ENCODE data around the gene ERVV-1.
"Not testable (repeated sequence)": the region's sequence is repeated elsewhere in the genome, so short reads cannot be mapped to it uniquely, and the experiment has no call there.

Gene ERVV-1, protein sequence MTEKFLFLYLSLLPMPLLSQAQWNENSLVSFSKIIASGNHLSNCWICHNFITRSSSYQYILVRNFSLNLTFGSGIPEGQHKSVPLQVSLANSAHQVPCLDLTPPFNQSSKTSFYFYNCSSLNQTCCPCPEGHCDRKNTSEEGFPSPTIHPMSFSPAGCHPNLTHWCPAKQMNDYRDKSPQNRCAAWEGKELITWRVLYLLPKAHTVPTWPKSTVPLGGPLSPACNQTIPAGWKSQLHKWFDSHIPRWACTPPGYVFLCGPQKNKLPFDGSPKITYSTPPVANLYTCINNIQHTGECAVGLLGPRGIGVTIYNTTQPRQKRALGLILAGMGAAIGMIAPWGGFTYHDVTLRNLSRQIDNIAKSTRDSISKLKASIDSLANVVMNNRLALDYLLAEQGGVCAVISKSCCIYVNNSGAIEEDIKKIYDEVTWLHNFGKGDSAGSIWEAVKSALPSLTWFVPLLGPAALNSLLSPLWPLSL

GRCh38 chr19:53013621-53014020 lies at the start of gene ERVV-1:
Gene ERVV-1, plus strand, starts transcription at chr19:53013921. Its CDS starts 170 bp downstream, at chr19:53014091.
- no peak for DNase-seq

GRCh38 chr19:52967772-52968171 lies 45.9 kb upstream of the ERVV-1 start:
- no peak for DNase-seq

GRCh38 chr19:52981329-52981728 lies 32.4 kb upstream of the ERVV-1 start:
- DNase-seq = no peak

DNA sequence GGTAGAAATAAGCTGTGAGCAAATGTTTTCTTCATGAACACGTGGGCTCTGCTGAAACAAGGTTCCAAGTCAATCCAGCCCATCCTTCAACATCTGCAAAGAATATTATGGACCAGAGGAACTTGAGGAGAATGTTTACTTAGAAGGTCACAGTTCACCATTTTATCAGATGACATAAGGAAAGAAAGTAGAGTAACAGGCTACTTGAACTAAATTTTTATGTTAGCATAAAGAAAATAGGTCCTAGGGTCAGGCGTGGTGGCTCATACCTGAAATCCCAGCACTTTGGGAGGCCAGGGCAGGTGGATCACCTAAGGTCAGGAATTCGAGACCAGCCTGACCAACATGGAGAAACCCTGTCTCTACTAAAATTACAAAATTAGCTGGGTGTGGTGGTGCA lies 30.6 kb upstream of the ERVV-1 start:
- DNase-seq = not testable (repeated sequence)

- DNase-seq = no peak
These were observed 26.5 kb upstream of the ERVV-1 start for GRCh38 chr19:52987221-52987620.

- no peak for DNase-seq
These were observed 25.2 kb upstream of the ERVV-1 start for GRCh38 chr19:52988506-52988905.

DNA sequence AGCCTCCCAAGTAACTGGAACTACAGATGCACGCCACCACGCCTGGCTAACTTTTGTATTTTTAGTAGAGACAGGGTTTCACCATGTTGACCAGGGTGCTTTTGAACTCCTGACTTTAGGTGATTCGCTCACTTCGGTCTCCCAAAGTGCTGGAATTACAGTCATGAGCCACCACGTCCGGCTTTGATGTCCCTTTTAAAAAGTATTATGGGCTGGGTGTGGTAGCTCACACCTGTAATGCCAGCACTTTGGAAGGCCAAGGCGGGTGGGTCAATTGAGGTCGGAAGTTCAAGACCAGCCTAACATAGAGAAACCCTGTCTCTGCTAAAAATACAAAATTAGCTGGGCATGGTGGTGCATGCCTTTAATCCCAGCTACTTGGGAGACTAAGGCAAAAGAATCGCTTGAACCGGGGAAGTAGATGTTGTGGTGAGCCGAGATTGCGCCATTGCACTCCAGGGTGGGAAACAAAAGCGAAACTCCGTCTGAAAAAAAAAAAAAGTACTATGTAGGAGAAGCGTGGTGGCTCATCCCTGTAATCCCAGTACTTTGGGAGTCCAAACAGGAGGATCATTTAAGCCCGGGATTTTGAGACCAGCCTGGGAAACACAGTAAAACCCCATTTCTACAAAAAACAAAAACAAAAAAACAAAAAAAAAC lies 22.8 kb upstream of the ERVV-1 start:
- DNase-seq = no peak

- DNase-seq = no peak
These were observed 22.2 kb upstream of the ERVV-1 start for GRCh38 chr19:52991484-52991883.

DNA sequence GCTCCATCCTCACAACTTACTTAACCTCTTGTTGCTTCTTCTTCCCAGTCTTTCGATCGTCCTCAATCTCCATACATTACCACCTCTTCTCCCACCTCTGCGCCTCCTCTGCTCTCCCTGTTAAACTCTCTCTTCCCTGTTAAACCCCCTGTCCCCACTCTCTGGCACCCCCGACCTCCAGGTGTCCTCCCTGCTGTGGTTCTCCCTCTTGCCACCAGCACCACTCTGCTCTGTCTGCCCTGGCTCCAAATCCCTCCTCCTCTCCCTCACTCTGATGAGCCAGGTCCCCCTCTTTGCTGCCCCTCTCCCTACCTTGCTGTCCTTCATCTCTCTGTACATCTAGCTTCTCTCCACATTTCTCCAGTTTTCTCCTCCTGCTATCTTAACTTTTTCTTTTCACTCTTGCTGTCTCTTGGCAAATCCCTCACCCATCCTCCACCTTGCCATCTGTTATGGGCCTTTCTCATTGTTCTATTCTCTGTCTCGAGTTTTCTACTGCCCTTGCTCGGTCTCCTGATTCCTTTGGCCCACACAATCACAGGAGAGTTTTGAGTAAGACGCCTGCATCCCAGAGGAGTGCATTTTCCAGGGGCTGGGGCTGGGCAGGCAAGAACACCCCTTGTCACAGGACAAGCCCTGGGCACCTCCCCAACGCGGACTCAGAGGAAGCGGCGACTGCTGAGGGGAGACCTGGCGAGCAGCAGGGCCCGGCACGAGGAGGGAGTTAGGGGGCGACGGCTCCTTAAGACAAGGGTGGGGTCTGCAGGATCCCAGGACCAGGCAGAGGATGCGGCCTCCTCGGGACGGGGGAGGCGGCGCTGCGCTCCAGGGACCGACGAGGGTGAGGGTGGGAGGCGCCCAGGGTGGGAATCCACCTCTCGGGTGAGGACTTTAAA lies 21.4 kb upstream of the ERVV-1 start:
- no peak for DNase-seq

DNA sequence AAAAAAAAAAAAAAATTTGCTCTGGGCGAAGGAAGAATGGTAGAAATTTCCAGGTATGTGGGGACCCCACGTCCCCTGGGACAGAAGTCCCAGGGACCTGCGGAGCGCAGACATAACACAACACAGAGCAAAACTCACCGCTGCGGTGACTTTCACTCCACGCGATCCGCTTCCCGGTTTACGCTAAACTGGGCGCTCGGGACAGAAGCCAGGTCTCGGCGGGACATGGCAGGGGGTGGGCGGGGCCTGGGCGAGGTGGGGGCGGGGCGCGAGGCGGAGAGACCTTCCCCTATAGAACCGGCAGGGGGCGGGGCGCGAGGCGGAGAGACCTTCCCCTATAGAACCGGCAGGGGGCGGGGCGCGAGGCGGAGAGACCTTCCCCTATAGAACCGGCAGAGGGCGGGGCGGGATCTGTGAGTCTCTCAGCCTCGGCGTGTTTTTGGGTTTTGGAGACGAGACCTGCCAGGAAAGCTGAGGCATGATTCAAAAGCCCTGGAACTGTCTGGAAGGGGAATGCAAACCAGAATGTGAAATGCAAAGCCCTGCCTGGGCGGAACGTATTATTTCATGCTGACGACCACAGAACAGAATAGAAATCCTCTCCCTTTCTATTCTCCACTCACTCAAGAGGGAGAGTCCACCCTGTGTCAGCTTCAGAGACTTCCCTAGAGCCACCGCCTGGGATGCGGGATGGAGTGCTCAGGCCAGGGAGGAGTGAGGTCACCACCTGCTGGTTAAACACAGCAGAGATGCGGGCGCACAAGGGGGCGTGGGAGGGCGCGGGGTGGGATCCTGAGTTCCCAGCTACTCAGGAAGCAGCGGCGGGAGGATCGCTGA lies 20.2 kb upstream of the ERVV-1 start:
- no peak for DNase-seq

GRCh38 chr19:52995711-52996110 lies 18.0 kb upstream of the ERVV-1 start:
- no peak for DNase-seq

DNA sequence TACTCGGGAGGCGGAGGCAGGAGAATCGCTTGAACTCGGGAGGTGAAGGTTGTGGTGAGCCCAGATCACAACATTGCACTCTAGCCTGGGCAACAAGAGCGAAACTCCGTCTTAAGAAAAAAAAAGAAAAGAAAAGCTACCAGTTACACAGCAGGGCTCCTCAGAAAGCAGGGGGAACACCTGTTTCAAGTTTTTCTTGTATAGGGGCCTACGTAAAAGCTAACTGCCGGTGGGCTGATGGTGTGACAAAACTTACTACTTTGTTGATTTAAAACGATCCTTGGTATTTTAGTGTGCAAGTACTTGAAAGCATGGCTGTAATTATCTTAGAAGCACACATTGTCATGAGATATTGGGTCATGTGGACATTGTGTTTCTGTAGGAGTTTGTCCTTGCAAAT lies 15.7 kb upstream of the ERVV-1 start:
- no peak for DNase-seq

DNA sequence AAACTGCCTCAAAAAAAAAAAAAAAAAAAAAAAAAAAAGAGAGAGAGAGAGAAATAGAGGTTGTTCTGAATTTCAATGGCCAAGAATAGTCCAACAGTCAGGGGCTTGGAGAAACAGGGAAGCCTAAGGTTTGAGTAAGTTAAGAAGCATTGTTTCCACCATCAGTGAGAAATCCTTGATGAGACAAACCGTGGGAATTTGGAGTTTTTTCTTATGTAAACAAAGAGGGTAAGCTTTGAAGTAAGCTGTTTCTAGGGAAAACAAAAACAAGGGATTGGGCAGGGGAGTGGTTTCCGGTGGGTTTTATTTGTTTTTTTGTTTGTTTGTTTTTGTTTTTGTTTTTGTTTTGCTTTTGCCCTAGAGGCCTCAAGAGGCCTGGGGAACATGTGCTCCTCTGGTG lies 11.2 kb upstream of the ERVV-1 start:
- DNase-seq = no peak

DNA sequence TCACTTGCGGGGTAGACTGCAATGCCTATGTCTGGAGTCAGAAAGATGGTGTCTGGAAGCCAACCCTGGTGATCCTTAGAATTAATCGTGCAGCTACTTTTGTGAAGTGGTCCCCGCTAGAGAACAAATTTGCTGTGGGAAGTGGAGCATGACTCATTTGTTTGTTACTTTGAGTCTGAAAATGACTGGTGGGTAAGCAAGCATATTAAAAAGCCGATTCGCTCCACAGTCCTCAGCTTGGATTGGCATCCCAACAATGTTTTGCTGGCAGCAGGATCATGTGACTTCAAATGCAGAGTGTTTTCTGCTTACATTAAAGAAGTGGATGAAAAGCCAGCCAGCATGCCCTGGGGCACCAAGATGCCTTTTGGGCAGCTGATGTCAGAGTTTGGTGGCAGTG lies 9.5 kb upstream of the ERVV-1 start:
- DNase-seq = no peak

DNA sequence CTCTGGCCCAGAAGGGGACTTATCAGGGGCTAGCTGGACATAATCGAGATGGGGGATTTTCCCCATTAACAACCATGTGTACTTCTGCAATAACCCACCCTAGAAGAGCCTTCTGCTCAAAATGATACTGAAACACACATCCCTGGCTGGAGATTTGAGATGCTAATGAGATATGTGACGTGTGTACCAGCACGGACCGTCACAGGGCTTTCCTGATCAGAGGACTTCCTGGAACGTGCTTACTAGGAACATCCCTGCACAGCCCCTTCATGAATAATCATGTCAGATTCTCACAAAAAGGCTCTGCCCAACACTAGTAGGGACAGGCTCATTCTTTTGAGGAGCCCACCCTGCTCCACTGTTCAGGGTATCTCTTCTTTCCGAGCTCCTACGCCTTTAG lies 6.5 kb upstream of the ERVV-1 start:
- DNase-seq = no peak

GRCh38 chr19:53007606-53008005 lies 6.1 kb upstream of the ERVV-1 start:
- DNase-seq = no peak

DNA sequence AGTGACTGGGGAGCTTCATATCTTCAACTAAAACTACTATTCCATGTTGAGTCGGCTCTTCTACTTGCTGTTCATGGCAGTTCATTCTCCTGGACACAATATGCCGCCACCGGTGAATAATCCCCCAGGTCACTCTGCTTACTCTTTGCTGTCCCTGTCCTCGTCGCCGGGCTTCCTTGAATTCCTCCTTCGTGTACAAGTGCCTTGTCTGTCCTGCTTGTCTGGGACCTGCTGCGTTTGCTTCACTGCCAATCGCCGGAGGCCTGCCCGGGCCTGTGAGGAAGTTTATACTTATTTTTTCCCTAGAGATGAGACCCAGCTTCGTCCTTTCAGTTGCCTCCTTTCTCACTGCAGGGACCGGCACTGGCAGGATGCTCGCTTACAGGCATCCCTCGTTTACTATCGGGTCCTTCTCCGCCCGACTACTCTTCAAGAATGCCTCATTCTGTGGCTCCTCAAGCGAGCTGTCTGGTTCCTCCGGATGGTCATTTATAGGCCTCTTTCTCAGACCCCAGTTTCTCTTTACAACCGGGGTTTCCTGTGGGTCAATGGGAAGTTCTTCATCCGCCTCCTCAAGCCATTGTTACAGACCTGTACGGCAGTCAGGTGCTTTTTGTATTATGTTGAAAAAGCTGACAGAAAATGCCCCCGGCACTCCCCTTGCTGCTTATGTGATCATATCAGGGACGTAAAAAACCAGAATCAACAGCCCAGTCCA lies 5.5 kb upstream of the ERVV-1 start:
- no peak for DNase-seq

GRCh38 chr19:53010494-53010893 lies 3.2 kb upstream of the ERVV-1 start:
- DNase-seq = no peak

DNA sequence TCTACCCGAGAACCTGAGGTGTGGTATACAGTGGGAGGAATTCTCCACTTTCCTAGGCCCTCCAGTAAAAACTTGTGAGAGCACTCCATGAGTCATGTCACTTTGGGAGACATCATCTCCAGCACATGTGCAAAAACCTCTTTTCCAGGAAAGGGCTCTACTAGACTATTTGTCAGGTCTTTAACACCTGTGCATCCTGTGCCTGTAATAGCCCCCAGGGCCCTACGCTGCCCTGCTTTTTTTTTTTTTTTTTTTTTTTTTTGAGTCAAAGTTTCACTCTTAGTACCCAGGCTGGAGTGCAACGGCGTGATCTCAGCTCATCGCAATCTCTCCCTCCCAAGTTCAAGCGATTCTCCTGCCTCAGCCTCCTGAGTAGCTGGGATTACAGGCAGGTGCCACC lies 1.7 kb upstream of the ERVV-1 start:
- DNase-seq = no peak

DNA sequence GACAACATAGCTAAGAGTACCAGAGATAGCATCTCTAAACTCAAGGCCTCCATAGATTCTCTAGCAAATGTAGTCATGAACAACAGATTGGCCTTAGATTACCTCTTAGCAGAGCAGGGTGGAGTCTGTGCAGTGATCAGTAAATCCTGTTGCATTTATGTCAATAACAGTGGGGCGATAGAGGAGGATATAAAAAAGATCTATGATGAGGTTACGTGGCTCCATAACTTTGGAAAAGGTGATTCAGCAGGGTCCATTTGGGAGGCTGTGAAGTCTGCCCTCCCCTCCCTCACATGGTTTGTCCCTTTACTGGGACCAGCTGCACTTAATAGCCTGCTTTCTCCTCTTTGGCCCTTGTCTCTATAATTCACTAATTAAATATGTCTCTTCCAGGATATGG lies 1.4 kb downstream of the ERVV-1 start:
- DNase-seq = no peak

DNA sequence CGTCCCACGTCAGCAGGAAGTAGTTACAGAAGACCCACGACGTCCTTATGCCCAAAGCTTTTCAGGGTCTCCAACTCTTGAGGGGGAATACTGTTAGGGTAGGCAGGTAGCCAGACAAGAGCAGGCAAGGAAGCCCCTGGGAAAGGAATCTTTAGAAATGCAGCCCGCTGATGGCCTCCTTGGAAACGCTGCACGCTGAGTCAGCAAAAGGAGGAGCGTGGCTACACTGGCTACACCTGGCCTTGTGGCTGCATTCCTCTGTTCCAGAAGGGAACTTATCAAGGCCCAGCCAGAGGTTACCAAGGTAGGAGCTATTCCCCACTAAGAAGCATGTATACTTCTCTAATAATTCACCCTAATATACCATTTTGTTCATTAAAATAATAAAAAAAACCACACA lies 2.0 kb downstream of the ERVV-1 start:
- DNase-seq = no peak

DNA sequence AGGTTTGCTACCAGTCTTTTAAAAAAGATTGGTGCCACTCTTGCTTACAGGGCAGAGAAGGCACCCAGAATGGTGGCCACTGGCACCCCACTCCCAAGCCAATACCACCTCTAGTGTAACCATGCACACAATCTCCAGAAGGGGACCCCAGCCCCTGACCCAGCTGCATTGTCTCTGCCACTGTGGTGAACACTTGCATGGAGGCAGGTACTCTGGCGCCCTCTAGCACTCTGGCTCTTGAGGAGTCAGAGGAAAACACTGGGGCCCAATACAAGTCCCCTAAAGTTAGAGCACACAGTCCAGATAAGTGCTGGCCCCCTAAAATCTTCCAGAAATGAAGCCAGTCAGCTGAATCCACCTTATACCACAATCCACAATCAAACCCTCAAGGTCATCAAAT lies 6.0 kb downstream of the ERVV-1 start:
- no peak for DNase-seq
